ENCODE data around the gene HTRA3.

Gene HTRA3

GRCh38 chr4:8247047-8247930 is 22.3 kb upstream of the HTRA3 start:
- DNase-seq (ENCODE audit: low spot score): no peak

- no peak for DNase-seq (ENCODE audit: low spot score)
Observed at GRCh38 chr4:8248091-8248490, 21.5 kb upstream of the HTRA3 start.

GRCh38 chr4:8250227-8250626 is 19.3 kb upstream of the HTRA3 start:
- DNase-seq (ENCODE audit: low spot score): no peak

- no peak for DNase-seq (ENCODE audit: low spot score)
Observed at GRCh38 chr4:8250637-8251036, 18.9 kb upstream of the HTRA3 start.

GRCh38 chr4:8251110-8251883 is 18.3 kb upstream of the HTRA3 start:
- no peak for DNase-seq (ENCODE audit: low spot score)

GRCh38 chr4:8252301-8253173 is 17.0 kb upstream of the HTRA3 start:
- no peak for DNase-seq (ENCODE audit: low spot score)

GRCh38 chr4:8254076-8254475 is 15.5 kb upstream of the HTRA3 start:
- no peak for DNase-seq (ENCODE audit: low spot score)

- DNase-seq (ENCODE audit: low spot score): peak; percentile 83
Observed at GRCh38 chr4:8255698-8256441, 13.7 kb upstream of the HTRA3 start.

- DNase-seq (ENCODE audit: low spot score): no peak
Observed at GRCh38 chr4:8257854-8258253, 11.7 kb upstream of the HTRA3 start.

GRCh38 chr4:8258552-8259212 is 10.9 kb upstream of the HTRA3 start:
- no peak for DNase-seq (ENCODE audit: low spot score)

- DNase-seq (ENCODE audit: low spot score): no peak
Observed at GRCh38 chr4:8259743-8260430, 9.7 kb upstream of the HTRA3 start.

- DNase-seq (ENCODE audit: low spot score): no peak
Observed at GRCh38 chr4:8260656-8261111, 8.9 kb upstream of the HTRA3 start.

GRCh38 chr4:8261851-8262535 is 7.6 kb upstream of the HTRA3 start:
- no peak for DNase-seq (ENCODE audit: low spot score)

GRCh38 chr4:8262637-8263322 is 6.8 kb upstream of the HTRA3 start:
- DNase-seq (ENCODE audit: low spot score): no peak

GRCh38 chr4:8263397-8263796 is 6.2 kb upstream of the HTRA3 start:
- no peak for DNase-seq (ENCODE audit: low spot score)

GRCh38 chr4:8264106-8264505 is 5.4 kb upstream of the HTRA3 start:
- DNase-seq (ENCODE audit: low spot score): no peak

GRCh38 chr4:8265171-8265929 is 4.2 kb upstream of the HTRA3 start:
- DNase-seq (ENCODE audit: low spot score): no peak

- DNase-seq (ENCODE audit: low spot score): no peak
Observed at GRCh38 chr4:8266088-8266487, 3.5 kb upstream of the HTRA3 start.

Measured in left forelimb (tissue), 1 donor.